HCT116 (cell line): ENCODE data around the gene CNNM4. TPM values are rescaled to one million over a fixed set of nuclear protein-coding genes. Genes with fewer than 3 reads are reported as not detected.

Experiments used
- ATAC-seq: fragments of 200-7000 bp; cut with Tn5 transposase; 2 replicates; pipeline ENCODE4 v1.9.1; 2020; ENCODE audit warnings: mild to moderate bottlenecking, moderate library complexity
- BruUV-seq: library from RNA; stranded (reverse); fragments of 400-500 nt; replicated peaks from 2 replicates; lab custom pipeline; 2021; lab: Mats Ljungman, UMichigan
- CTCF ChIA-PET: fragments of 300-600 bp; sonication (Branson Sonifier 250); formaldehyde crosslinking; loops from one replicate; lab custom pipeline; 2021; ENCODE audit warnings: antibody characterized with exemption; lab: Charles Lee
- POLR2A ChIA-PET: fragments of 300-600, 350-600 bp; sonication (Branson Sonifier 250); formaldehyde crosslinking; loops from one replicate; lab custom pipeline; 2021; ENCODE audit warnings: antibody characterized with exemption; lab: Charles Lee
- RAD21 ChIA-PET, 2 experiments: fragments of 300-600 bp; sonication (Branson Sonifier 250); formaldehyde crosslinking; loops; one replicate each; lab custom pipeline; 2023; ENCODE audit warnings: low total read pairs in 2 of 2; ENCODE audit not compliant: uncharacterized antibody in 2 of 2, unreplicated experiment in 2 of 2, low non-redundant PET in 1 of 2; lab: Charles Lee
- DNase-seq: peaks from one replicate; pipeline ENCODE4 v3.0.0-alpha.2; 2010; ENCODE audit warnings: low read depth, low spot score
- H2AFZ ChIP-seq: fragments of 200-600 bp; shearing (Covaris generic), sonication (generic); 2 replicates; pipeline ENCODE4 v1.6.1; 2017; ENCODE audit warnings: low read depth, mixed run types, mixed read lengths, antibody characterized with exemption, low read length; ENCODE audit not compliant: poor library complexity, severe bottlenecking
- H3K27ac ChIP-seq: 2 replicates; pipeline ENCODE4 v1.5.1; 2012; ENCODE audit warnings: low read depth, low read length
- H3K27me3 ChIP-seq: fragments of 200-600 bp; sonication (generic); 2 replicates; pipeline ENCODE4 v1.6.1; 2016; ENCODE audit warnings: mixed run types, low read length, mixed read lengths; ENCODE audit not compliant: insufficient read depth
- H3K36me3 ChIP-seq, 2 experiments: fragments of 200-500 bp in 1 of 2; fragments of 200-600 bp in 1 of 2; sonication (Bioruptor generic) in 1 of 2; sonication (generic) in 1 of 2; 2 replicates each; pipeline versions ENCODE4 v1.5.1 to v1.6.1; 2014 to 2016; ENCODE audit warnings: low read length in 2 of 2, inconsistent platforms in 1 of 2, mixed read lengths in 1 of 2, mixed run types in 1 of 2; ENCODE audit not compliant: insufficient read depth in 2 of 2, control insufficient read depth in 1 of 2
- H3K4me1 ChIP-seq, 2 experiments: fragments of 200-600 bp in 1 of 2; sonication (generic) in 1 of 2; 2 replicates each; pipeline versions ENCODE4 v1.5.1 to v1.6.1; 2012 to 2017; ENCODE audit warnings: low read length in 2 of 2, inconsistent platforms in 1 of 2, mild to moderate bottlenecking in 1 of 2, mixed read lengths in 1 of 2, mixed run types in 1 of 2, moderate library complexity in 1 of 2; ENCODE audit not compliant: insufficient read depth in 2 of 2, control insufficient read depth in 1 of 2
- H3K4me2 ChIP-seq: fragments of 200-600 bp; sonication (generic); 2 replicates; pipeline ENCODE4 v1.6.1; 2017; ENCODE audit warnings: mixed run types, low read length, mixed read lengths
- H3K4me3 ChIP-seq, 2 experiments: fragments of 200-600 bp in 1 of 2; sonication (generic) in 1 of 2; replicated peaks in 1 of 2; 2 replicates each; pipeline ENCODE4 v1.5.1; 2011 to 2016; ENCODE audit warnings: low read length in 2 of 2, control low read depth in 1 of 2, low read depth in 1 of 2, mild to moderate bottlenecking in 1 of 2, mixed read lengths in 1 of 2, mixed run types in 1 of 2
- H3K79me2 ChIP-seq: fragments of 200-600 bp; sonication (generic); 2 replicates; pipeline ENCODE4 v1.6.1; 2017; ENCODE audit warnings: mild to moderate bottlenecking, mixed run types, low read length, moderate library complexity, mixed read lengths; ENCODE audit not compliant: insufficient read depth
- H3K9ac ChIP-seq: fragments of 200-600 bp; sonication (generic); 2 replicates; pipeline ENCODE4 v1.6.1; 2016; ENCODE audit warnings: low read length, mixed read lengths
- H3K9me2 ChIP-seq: fragments of 200-600 bp; sonication (generic), shearing (Covaris generic); 2 replicates; pipeline ENCODE4 v1.6.1; 2017; ENCODE audit warnings: mixed run types, mild to moderate bottlenecking, moderate library complexity; ENCODE audit not compliant: insufficient read depth
- H3K9me3 ChIP-seq, 2 experiments: fragments of 200-500 bp in 1 of 2; fragments of 200-600 bp in 1 of 2; sonication (Bioruptor generic) in 1 of 2; sonication (generic) in 1 of 2; 2 replicates each; pipeline ENCODE4 v1.6.1; 2014 to 2017; ENCODE audit warnings: low read length in 2 of 2, mixed read lengths in 2 of 2, inconsistent platforms in 1 of 2, low read depth in 1 of 2, mild to moderate bottlenecking in 1 of 2, mixed run types in 1 of 2, moderate library complexity in 1 of 2; ENCODE audit not compliant: control insufficient read depth in 1 of 2, insufficient read depth in 1 of 2
- H4K20me1 ChIP-seq: fragments of 200-600 bp; sonication (generic), shearing (Covaris generic); 2 replicates; pipeline ENCODE4 v1.6.1; 2017; ENCODE audit warnings: mixed run types, mild to moderate bottlenecking, moderate library complexity; ENCODE audit not compliant: insufficient read depth
- CEBPB ChIP-seq: IDR thresholded peaks from 2 replicates; pipeline ENCODE4 v1.6.1; 2012; ENCODE audit warnings: low read depth
- RAD21 ChIP-seq: IDR thresholded peaks from 2 replicates; pipeline ENCODE4 v1.6.1; 2012; ENCODE audit warnings: low read depth, mild to moderate bottlenecking
- SIN3A ChIP-seq: IDR thresholded peaks from 2 replicates; pipeline ENCODE4 v1.6.1; 2012; ENCODE audit warnings: low read depth
- SP1 ChIP-seq: IDR thresholded peaks from 2 replicates; pipeline ENCODE4 v1.6.1; 2012; ENCODE audit warnings: low read depth
- TCF7L2 ChIP-seq: IDR thresholded peaks from 2 replicates; pipeline ENCODE4 v1.7.0; 2011; ENCODE audit warnings: borderline replicate concordance, inconsistent platforms; ENCODE audit not compliant: insufficient read depth, insufficient read length; ENCODE audit errors: extremely low read depth
- YY1 ChIP-seq: IDR thresholded peaks from 2 replicates; pipeline ENCODE4 v1.6.1; 2011; ENCODE audit warnings: low read length, low read depth, moderate library complexity, mild to moderate bottlenecking; ENCODE audit not compliant: insufficient replicate concordance; ENCODE audit errors: extremely low read depth
- ZBTB33 ChIP-seq: IDR thresholded peaks from 2 replicates; pipeline ENCODE4 v1.6.1; 2011; ENCODE audit warnings: mild to moderate bottlenecking, low read length, moderate library complexity; ENCODE audit not compliant: insufficient replicate concordance; ENCODE audit errors: extremely low read depth
- ZNF274 ChIP-seq: fragments of 200-500 bp; sonication (Bioruptor generic); IDR thresholded peaks from 2 replicates; pipeline ENCODE4 v1.6.1; 2014; ENCODE audit warnings: mild to moderate bottlenecking, low read depth, low read length, inconsistent platforms
- intact Hi-C: fragments of 100-400 bp; cut with micrococcal nuclease; formaldehyde crosslinking; loops from 2 replicates; pipeline ENCODE4 v1.10.0; 2022
- total RNA-seq: library from RNA; stranded (reverse); gene quantifications from one replicate; pipeline ENCODE4 v1.2.1, GENCODE V29; 2021; ENCODE audit not compliant: unreplicated experiment
- TF ChIP-seq, protein P1 (sequence below): IDR thresholded peaks from 2 replicates; pipeline ENCODE4 v1.6.1; 2012
- TF ChIP-seq, protein P2 (sequence below): IDR thresholded peaks from 2 replicates; pipeline ENCODE4 v1.6.1; 2012

CNNM4 gene
- total RNA-seq, 1 experiment from 2014 or later, result 7.9 TPM

- ChIA-PET RAD21 (no interaction called here), CTCF (interaction anchor here (1.2 kb wide), 1 partner anchor 15 kb away, joined by 3 read pairs; the partner anchor contains the start of gene ANKRD39), POLR2A (interaction anchor here (1.3 kb wide), 1 partner anchor 15 kb away, joined by 3 read pairs; the partner anchor contains the start of gene ANKRD39)
- Histone ChIP-seq H3K79me2 (no peaks in the 10 kb centered on the region), H3K4me2 (no peak overlapping the region), H2AFZ (no peak overlapping the region), H4K20me1 (no peaks in the 10 kb centered on the region), H3K4me1 (no peaks in the 10 kb centered on the region), H3K9me3 (no peaks in the 10 kb centered on the region), H3K27ac (no peak overlapping the region), H3K9me2 (no peaks in the 10 kb centered on the region), H3K36me3 (peaks cover 2 to 4% of the 10 kb centered on the region in 2 experiments; a peak in 3 of 4 replicates), H3K27me3 (no peaks in the 10 kb centered on the region), H3K9ac (no peak overlapping the region), H3K4me3 (no peak overlapping the region)
- DNase-seq (no peak), ATAC-seq (no peak)
- no TSS peak for BruUV-seq
- TF ChIP-seq, protein P1, sequence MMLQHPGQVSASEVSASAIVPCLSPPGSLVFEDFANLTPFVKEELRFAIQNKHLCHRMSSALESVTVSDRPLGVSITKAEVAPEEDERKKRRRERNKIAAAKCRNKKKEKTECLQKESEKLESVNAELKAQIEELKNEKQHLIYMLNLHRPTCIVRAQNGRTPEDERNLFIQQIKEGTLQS, result no peak
- no peak for TF ChIP-seq SP1
- TF ChIP-seq, protein P2, sequence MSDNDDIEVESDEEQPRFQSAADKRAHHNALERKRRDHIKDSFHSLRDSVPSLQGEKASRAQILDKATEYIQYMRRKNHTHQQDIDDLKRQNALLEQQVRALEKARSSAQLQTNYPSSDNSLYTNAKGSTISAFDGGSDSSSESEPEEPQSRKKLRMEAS, result no peak
- no peak for TF ChIP-seq CEBPB
- TF ChIP-seq RAD21, result no peak
- TF ChIP-seq TCF7L2, result no peak
- no peak for TF ChIP-seq YY1
- TF ChIP-seq ZBTB33, result no peak
- no peak for TF ChIP-seq ZNF274
- no peak for TF ChIP-seq SIN3A
- intact Hi-C loops, result no loop called here
Observed at GRCh38 chr2:96842600-96842999, 81.9 kb downstream of the CNNM4 start.
